Right forelimb (tissue), 1 donor: ENCODE data around the gene ING4.
A peak's percentile ranks its signal among the peaks of the same experiment; 100 is the strongest.
"Not testable (repeated sequence)": the region's sequence is repeated elsewhere in the genome, so short reads cannot be mapped to it uniquely, and the experiment has no call there.

Experiments
- DNase-seq: peaks from one replicate; pipeline ENCODE4 v3.0.0-alpha.2; 2018

Gene ING4

GRCh38 chr12:6662906-6663742, at the start of gene ING4:
ING4 (minus strand) TSS chr12:6663119; CDS start chr12:6663101, 18 bp downstream.
- peak; percentile 98 for DNase-seq

- DNase-seq: no peak
Measured at GRCh38 chr12:6708960-6709394, 46.1 kb upstream of the ING4 start.

GRCh38 chr12:6708351-6708750, 45.4 kb upstream of the ING4 start:
- not testable (repeated sequence) for DNase-seq

GRCh38 chr12:6703631-6704030, 40.7 kb upstream of the ING4 start:
- DNase-seq: no peak

- no peak for DNase-seq
Measured at GRCh38 chr12:6701078-6701768, 38.3 kb upstream of the ING4 start.

GRCh38 chr12:6700646-6701051, 37.7 kb upstream of the ING4 start, which contains the start of gene PIANP:
PIANP (minus strand) TSS chr12:6700815; CDS start chr12:6698061, 2,754 bp downstream.
- peak; percentile 81 for DNase-seq

GRCh38 chr12:6699989-6700645, 37.2 kb upstream of the ING4 start:
- DNase-seq: peak; percentile 58

GRCh38 chr12:6699259-6699988, 36.5 kb upstream of the ING4 start:
- DNase-seq: no peak

- DNase-seq: no peak
Measured at GRCh38 chr12:6698352-6699046, 35.6 kb upstream of the ING4 start.

GRCh38 chr12:6697584-6698351, 34.8 kb upstream of the ING4 start:
- peak; percentile 63 for DNase-seq

GRCh38 chr12:6696690-6697583, 34.0 kb upstream of the ING4 start:
- DNase-seq: no peak

GRCh38 chr12:6695313-6696045, 32.6 kb upstream of the ING4 start:
- no peak for DNase-seq

- no peak for DNase-seq
Measured at GRCh38 chr12:6694701-6695100, 31.8 kb upstream of the ING4 start.

- DNase-seq: no peak
Measured at GRCh38 chr12:6693832-6694355, 31.0 kb upstream of the ING4 start.

- DNase-seq: no peak
Measured at GRCh38 chr12:6692888-6693287, 30.0 kb upstream of the ING4 start.

GRCh38 chr12:6691473-6691872, 28.6 kb upstream of the ING4 start:
- DNase-seq: no peak

- peak; percentile 97 for DNase-seq
Measured at GRCh38 chr12:6688999-6689882, 26.3 kb upstream of the ING4 start, which contains the start of gene ZNF384. ZNF384 (minus strand) TSS chr12:6689375; CDS start chr12:6679520, 9,855 bp downstream.

GRCh38 chr12:6688543-6688998, 25.7 kb upstream of the ING4 start:
- no peak for DNase-seq
